Neutrophil (primary cell): ENCODE data around the gene RNF115.
"Not testable (repeated sequence)": the region's sequence is repeated elsewhere in the genome, so short reads cannot be mapped to it uniquely, and the experiment has no call there.

Experiments
- H3K27ac ChIP-seq: fragments of 200-600 bp; sonication (generic); 2 replicates; pipeline ENCODE4 v1.5.1; 2016; ENCODE audit warnings: mild to moderate bottlenecking, moderate library complexity
- H3K27me3 ChIP-seq: fragments of 200-600 bp; sonication (generic); 2 replicates; pipeline ENCODE4 v1.6.0; 2016; ENCODE audit warnings: mild to moderate bottlenecking
- H3K36me3 ChIP-seq: fragments of 200-600 bp; sonication (generic); 2 replicates; pipeline ENCODE4 v1.5.1; 2017
- H3K4me1 ChIP-seq, 2 experiments: fragments of 200-600 bp in 1 of 2; sonication (generic) in 1 of 2; 1 replicate in 1 of 2; 2 replicates in 1 of 2; pipeline versions ENCODE4 v1.5.1 to v1.6.1; 2013 to 2016; ENCODE audit warnings: low read depth in 1 of 2, low read length in 1 of 2, mild to moderate bottlenecking in 1 of 2, moderate library complexity in 1 of 2; ENCODE audit not compliant: control insufficient read depth in 1 of 2, insufficient read depth in 1 of 2
- H3K4me3 ChIP-seq, 2 experiments: fragments of 200-600 bp in 1 of 2; sonication (generic) in 1 of 2; 1 replicate in 1 of 2; 2 replicates in 1 of 2; pipeline ENCODE4 v1.5.1; 2013 to 2016; ENCODE audit warnings: low read depth in 1 of 2, low read length in 1 of 2, mild to moderate bottlenecking in 1 of 2, moderate library complexity in 1 of 2
- H3K9me3 ChIP-seq: fragments of 200-600 bp; sonication (generic); 2 replicates; pipeline ENCODE4 v1.5.1; 2016
- TF ChIP-seq, protein P1 (sequence below): fragments of 200-600 bp; sonication (generic); IDR thresholded peaks from 2 replicates; pipeline ENCODE4 v1.5.1; 2016; ENCODE audit warnings: antibody characterized with exemption

The RNF115 gene

DNA sequence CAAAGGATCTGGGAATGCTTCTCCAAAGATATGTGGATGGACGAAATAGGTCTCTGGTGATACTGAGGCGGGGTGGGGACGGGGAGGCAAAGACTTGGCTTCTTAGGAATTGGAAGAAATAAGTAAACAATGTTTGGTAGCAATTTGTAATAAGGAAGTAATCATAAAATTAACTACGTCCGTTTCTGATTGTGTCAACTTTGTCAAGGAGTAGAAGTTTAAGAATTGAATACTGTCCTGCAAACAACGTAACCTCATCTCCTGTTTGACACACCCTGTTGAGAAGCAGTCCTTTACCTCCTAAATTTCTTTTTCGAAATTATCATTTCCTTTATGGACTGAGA lies 576 bp upstream of the RNF115 start:
- Histone ChIP-seq H3K36me3 (peaks cover 22% of the 10 kb centered on the region), H3K4me1 (peaks cover 8 to 9% of the 10 kb centered on the region in 2 experiments), H3K9me3 (no peaks in the 10 kb centered on the region), H3K4me3 (peak overlapping the region; percentile 67 to 87), H3K27ac (peak overlapping the region; percentile 86), H3K27me3 (no peaks in the 10 kb centered on the region)
- TF ChIP-seq, protein P1, sequence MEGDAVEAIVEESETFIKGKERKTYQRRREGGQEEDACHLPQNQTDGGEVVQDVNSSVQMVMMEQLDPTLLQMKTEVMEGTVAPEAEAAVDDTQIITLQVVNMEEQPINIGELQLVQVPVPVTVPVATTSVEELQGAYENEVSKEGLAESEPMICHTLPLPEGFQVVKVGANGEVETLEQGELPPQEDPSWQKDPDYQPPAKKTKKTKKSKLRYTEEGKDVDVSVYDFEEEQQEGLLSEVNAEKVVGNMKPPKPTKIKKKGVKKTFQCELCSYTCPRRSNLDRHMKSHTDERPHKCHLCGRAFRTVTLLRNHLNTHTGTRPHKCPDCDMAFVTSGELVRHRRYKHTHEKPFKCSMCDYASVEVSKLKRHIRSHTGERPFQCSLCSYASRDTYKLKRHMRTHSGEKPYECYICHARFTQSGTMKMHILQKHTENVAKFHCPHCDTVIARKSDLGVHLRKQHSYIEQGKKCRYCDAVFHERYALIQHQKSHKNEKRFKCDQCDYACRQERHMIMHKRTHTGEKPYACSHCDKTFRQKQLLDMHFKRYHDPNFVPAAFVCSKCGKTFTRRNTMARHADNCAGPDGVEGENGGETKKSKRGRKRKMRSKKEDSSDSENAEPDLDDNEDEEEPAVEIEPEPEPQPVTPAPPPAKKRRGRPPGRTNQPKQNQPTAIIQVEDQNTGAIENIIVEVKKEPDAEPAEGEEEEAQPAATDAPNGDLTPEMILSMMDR = no peak

DNA sequence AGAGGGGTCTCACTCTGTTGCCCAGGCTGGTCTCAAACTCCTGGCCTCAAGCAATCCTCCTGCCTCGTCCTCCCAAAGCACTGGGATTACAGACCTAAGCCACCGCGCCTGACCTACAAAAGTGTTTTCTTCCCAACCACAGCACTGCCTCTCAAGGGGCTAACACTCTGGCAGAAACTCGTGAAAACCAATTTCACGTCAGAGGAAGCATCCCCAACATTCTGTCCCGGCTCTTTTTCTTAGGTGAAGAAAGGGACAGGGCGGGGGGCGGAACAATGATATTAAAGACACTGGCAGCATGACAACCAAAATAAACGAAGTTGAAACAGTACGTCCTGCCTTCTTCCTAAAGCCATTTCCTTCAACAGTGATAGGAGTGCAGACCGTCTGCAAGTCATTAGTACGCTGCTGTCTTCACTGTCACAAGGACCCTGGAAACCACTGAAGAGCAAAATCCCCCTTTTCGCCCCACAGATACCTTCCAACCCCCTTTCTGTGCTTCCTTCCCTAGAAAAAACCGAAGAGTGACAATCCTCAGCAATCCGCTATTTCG lies 1.0 kb downstream of the RNF115 start:
- H3K36me3 ChIP-seq = peaks cover 10% of the 10 kb centered on the region
- H3K27ac ChIP-seq, H3K9me3 ChIP-seq, H3K4me1 ChIP-seq, H3K27me3 ChIP-seq, H3K4me3 ChIP-seq: not testable (repeated sequence)

DNA sequence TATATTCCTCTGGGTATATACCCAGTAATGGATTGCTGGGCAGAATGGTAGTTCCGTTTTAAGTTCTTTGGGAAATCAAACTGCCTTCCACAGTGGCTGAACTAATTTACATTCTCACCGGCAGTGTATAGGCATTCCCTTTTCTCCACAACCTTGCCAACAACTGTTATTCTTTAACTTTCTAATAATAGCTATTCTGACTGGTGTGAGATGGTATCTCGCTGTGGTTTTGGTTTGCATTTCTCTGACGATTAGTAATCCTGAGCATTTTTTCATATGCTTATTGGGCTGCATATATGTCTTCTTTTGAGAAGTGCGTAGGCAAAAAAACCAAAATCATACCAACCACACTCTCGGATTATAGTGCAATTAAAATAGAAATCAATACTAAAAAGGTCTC lies 5.8 kb downstream of the RNF115 start:
- not testable (repeated sequence) for H3K9me3 ChIP-seq, H3K27ac ChIP-seq, H3K4me3 ChIP-seq, H3K27me3 ChIP-seq, H3K4me1 ChIP-seq, H3K36me3 ChIP-seq

DNA sequence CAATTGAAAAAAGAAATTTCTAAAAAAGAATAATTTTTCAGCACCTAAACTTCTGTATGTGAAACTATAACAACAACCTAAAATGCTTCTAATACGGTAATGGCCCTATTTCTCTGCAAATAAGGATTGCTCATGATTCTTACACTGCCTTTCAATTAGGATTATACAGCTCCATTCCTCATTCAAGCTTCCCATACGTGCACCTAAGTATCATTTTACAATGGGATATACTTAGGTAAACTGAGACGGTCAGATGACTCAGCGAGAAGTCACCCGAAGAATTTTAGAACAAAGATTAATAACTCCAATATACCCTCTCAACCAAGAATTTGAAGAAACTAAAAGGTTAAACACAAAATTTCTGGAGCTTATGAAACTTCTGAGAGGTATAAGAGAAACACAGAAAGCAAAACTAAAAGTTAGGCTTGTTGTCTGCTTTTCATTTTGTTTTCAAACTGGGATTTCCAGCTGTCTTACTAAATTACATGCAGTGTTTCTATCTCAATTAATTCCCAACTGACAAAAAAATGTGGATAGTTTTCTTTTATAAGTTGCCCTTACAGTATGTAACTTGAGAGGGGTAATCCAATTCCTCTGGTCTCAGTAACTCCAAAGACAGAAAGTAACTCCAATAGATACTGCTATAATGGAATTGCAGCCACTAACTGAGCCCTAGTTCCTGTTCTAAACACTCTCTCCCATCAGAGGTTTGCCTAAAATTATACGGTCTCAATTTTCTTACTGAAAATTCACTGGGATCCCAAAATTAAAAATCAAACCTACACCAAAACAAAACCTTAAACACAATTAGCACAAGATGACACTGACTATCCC lies 10.7 kb downstream of the RNF115 start:
- H3K4me3 ChIP-seq, H3K9me3 ChIP-seq, H3K4me1 ChIP-seq, H3K27me3 ChIP-seq, H3K27ac ChIP-seq, H3K36me3 ChIP-seq: not testable (repeated sequence)

DNA sequence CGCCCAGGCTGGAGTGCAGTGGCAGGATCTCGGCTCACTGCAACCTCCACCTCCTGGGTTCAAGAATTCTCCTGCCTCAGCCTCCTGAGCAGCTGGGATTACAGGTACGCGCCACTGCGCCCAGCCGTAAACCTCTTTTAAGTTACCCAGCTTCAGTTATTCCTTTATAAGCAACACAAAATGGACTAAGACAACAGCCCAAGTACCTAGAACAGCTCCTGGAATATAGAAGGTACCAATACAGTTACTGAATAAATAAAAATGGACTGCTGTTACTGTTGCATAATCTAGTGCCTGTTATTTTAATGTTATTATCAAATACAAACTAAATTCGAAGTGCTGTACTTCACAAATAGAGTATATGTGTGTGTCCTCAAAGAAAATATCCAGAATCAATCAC lies 17.1 kb downstream of the RNF115 start:
- Histone ChIP-seq H3K36me3 (no peaks in the 10 kb centered on the region), H3K4me1 (no peaks in the 10 kb centered on the region), H3K27ac (no peak overlapping the region), H3K9me3 (no peaks in the 10 kb centered on the region), H3K4me3 (no peak overlapping the region), H3K27me3 (no peaks in the 10 kb centered on the region)
- TF ChIP-seq, protein P1 = no peak

DNA sequence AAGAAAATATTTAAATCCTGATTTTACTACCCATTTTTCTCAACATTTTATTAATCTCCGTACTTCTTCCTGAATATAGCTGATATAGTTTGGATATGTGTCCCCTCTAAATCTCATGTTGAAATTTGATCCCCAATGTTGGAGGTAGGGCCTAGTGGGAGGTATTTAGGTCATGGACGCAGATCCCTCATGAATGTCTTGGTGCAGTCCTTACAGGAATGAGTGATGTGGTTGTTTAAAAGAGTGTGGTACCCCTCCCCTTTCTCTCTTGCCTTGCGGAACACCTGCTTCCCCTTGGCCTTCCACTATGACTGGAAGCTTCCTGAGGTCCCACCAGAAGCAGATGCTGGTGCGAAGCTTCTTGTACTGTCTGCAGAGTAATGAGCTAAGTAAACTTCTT lies 17.5 kb downstream of the RNF115 start:
- H3K27ac ChIP-seq = no peak overlapping the region
- H3K36me3 ChIP-seq = no peaks in the 10 kb centered on the region
- no peak overlapping the region for H3K4me3 ChIP-seq
- H3K9me3 ChIP-seq = no peaks in the 10 kb centered on the region
- TF ChIP-seq, protein P1 = no peak
- no peaks in the 10 kb centered on the region for H3K4me1 ChIP-seq
- H3K27me3 ChIP-seq = no peaks in the 10 kb centered on the region

DNA sequence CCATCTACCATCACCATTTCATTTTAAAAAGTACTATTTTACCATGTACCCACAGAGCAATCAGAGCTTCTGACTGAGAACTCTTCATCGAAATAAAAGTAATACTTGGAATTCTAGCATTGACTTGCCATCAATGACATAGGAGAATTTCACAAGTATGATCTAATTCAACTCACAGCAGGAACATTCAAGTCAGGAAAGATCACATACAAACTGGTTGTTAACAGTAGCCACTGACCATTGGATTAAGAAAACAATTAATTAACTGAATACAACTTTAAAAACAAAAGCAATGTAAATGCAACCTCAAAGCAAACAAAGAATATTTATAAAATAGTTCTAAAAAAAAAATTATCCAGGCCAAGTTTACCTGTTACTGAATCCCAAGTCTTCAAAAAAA lies 18.8 kb downstream of the RNF115 start:
- Histone ChIP-seq H3K9me3 (no peaks in the 10 kb centered on the region), H3K27ac (no peak overlapping the region), H3K4me1 (peaks cover 0 to 3% of the 10 kb centered on the region in 2 experiments), H3K36me3 (no peaks in the 10 kb centered on the region), H3K4me3 (no peak overlapping the region), H3K27me3 (no peaks in the 10 kb centered on the region)
- TF ChIP-seq, protein P1 = no peak
